Breast epithelium (tissue), 3 donors: ENCODE data around the gene SFRP4.

Experiments
- POLR2A ChIP-seq: fragments of 450-650 bp; IDR thresholded peaks from one replicate; pipeline ENCODE4 v1.6.1; 2016; ENCODE audit warnings: antibody characterized with exemption, mild to moderate bottlenecking, moderate library complexity
- POLR2AphosphoS5 ChIP-seq, 3 donors: sonication (generic); formaldehyde crosslinking; IDR thresholded peaks; one replicate each; pipeline ENCODE4 v1.6.1; 2017; ENCODE audit warnings: antibody characterized with exemption in 3 of 3
- TF ChIP-seq, protein P1 (sequence below), 3 donors: fragments of 450-650 bp; IDR thresholded peaks; one replicate each; pipeline ENCODE4 v1.5.1; 2016 to 2017; ENCODE audit warnings: antibody characterized with exemption in 3 of 3, mild to moderate bottlenecking in 3 of 3, moderate library complexity in 3 of 3

GRCh38 chr7:37933018-37933566 lies 16.5 kb upstream of the SFRP4 start:
- TF ChIP-seq POLR2AphosphoS5 (IDR thresholded peaks at IDR 0.05) (no peak), POLR2A (no peak)
- TF ChIP-seq, protein P1, sequence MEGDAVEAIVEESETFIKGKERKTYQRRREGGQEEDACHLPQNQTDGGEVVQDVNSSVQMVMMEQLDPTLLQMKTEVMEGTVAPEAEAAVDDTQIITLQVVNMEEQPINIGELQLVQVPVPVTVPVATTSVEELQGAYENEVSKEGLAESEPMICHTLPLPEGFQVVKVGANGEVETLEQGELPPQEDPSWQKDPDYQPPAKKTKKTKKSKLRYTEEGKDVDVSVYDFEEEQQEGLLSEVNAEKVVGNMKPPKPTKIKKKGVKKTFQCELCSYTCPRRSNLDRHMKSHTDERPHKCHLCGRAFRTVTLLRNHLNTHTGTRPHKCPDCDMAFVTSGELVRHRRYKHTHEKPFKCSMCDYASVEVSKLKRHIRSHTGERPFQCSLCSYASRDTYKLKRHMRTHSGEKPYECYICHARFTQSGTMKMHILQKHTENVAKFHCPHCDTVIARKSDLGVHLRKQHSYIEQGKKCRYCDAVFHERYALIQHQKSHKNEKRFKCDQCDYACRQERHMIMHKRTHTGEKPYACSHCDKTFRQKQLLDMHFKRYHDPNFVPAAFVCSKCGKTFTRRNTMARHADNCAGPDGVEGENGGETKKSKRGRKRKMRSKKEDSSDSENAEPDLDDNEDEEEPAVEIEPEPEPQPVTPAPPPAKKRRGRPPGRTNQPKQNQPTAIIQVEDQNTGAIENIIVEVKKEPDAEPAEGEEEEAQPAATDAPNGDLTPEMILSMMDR (IDR thresholded peaks at IDR 0.05), result no peak
